HEK293 (cell line): Measurements from ENCODE around the gene ZNF48.
A peak's percentile ranks its signal among the peaks of the same experiment; 100 is the strongest.

Experiments
- CTCF ChIA-PET: fragments of 350-600 bp; formaldehyde crosslinking; extraction: SDS; loops from one replicate; lab custom pipeline; 2021; ENCODE audit warnings: antibody characterized with exemption; lab: Yijun Ruan, JAX
- POLR2A ChIA-PET: fragments of 300-600 bp; formaldehyde crosslinking; extraction: SDS; loops from one replicate; lab custom pipeline; 2020; ENCODE audit warnings: antibody characterized with exemption, inconsistent platforms; lab: Yijun Ruan, JAX
- H3K27ac ChIP-seq: fragments of 200-500 bp; sonication (Bioruptor generic); 2 replicates; pipeline ENCODE4 v1.5.1; 2014; ENCODE audit warnings: low read depth, low read length, control low read depth, inconsistent platforms; ENCODE audit errors: extremely low read depth
- H3K36me3 ChIP-seq, 2 experiments: fragments of 200-500 bp in 1 of 2; sonication (Bioruptor generic) in 1 of 2; 1 replicate in 1 of 2; 2 replicates in 1 of 2; pipeline ENCODE4 v1.5.1; 2014 to 2017; ENCODE audit warnings: inconsistent platforms in 2 of 2, low read length in 2 of 2; ENCODE audit not compliant: control insufficient read depth in 2 of 2, insufficient read depth in 1 of 2
- H3K4me1 ChIP-seq: fragments of 200-500 bp; sonication (Bioruptor generic); 2 replicates; pipeline ENCODE4 v1.5.1; 2014; ENCODE audit warnings: mild to moderate bottlenecking, low read length, inconsistent platforms; ENCODE audit not compliant: control insufficient read depth, insufficient read depth
- H3K4me3 ChIP-seq: 2 replicates; pipeline ENCODE4 v1.5.1; 2011; ENCODE audit warnings: low read depth, mild to moderate bottlenecking, control low read depth, low read length, moderate library complexity
- H3K9me3 ChIP-seq: fragments of 200-500 bp; sonication (Bioruptor generic); 2 replicates; pipeline ENCODE4 v1.5.1; 2014; ENCODE audit warnings: low read depth, low read length, inconsistent platforms; ENCODE audit not compliant: control insufficient read depth, insufficient read depth
- BCL11B ChIP-seq: fragments of 450-650 bp; formaldehyde crosslinking; IDR thresholded peaks from 2 replicates; pipeline ENCODE4 v1.5.1; 2016; ENCODE audit warnings: low read depth, missing biosample characterization, missing genetic modification characterization
- GLI4 ChIP-seq: fragments of 450-650 bp; formaldehyde crosslinking; IDR thresholded peaks from 2 replicates; pipeline ENCODE4 v1.5.1; 2016; ENCODE audit warnings: missing biosample characterization, missing genetic modification characterization
- GLIS1 ChIP-seq: fragments of 450-650 bp; formaldehyde crosslinking; IDR thresholded peaks from 2 replicates; pipeline ENCODE4 v1.5.1; 2016; ENCODE audit warnings: missing biosample characterization, missing genetic modification characterization
- GLIS2 ChIP-seq: fragments of 450-650 bp; formaldehyde crosslinking; IDR thresholded peaks from 2 replicates; pipeline ENCODE4 v1.5.1; 2016; ENCODE audit warnings: missing biosample characterization, missing genetic modification characterization
- HOXC10 ChIP-seq: sonication (generic); formaldehyde crosslinking; IDR thresholded peaks from 2 replicates; pipeline ENCODE4 v1.8.1; 2023; ENCODE audit warnings: mild to moderate bottlenecking, missing genetic modification reagents
- IKZF3 ChIP-seq: fragments of 450-650 bp; IDR thresholded peaks from 2 replicates; pipeline ENCODE4 v1.5.0; 2018; ENCODE audit warnings: missing biosample characterization, mild to moderate bottlenecking, missing genetic modification characterization, moderate library complexity
- KLF8 ChIP-seq: fragments of 450-650 bp; formaldehyde crosslinking; IDR thresholded peaks from 2 replicates; pipeline ENCODE4 v1.5.1; 2016; ENCODE audit warnings: missing biosample characterization, missing genetic modification characterization
- SP2 ChIP-seq: fragments of 450-650 bp; formaldehyde crosslinking; IDR thresholded peaks from 2 replicates; pipeline ENCODE4 v1.5.1; 2016; ENCODE audit warnings: missing biosample characterization, missing genetic modification characterization
- TRIM28 ChIP-seq: IDR thresholded peaks from 2 replicates; pipeline ENCODE4 v1.6.1; 2011; ENCODE audit warnings: low read length, control low read depth, borderline replicate concordance
- ZBTB20 ChIP-seq: fragments of 450-650 bp; formaldehyde crosslinking; IDR thresholded peaks from 2 replicates; pipeline ENCODE4 v1.5.1; 2016; ENCODE audit warnings: missing biosample characterization, missing genetic modification characterization
- ZBTB21 ChIP-seq: fragments of 450-650 bp; formaldehyde crosslinking; IDR thresholded peaks from 2 replicates; pipeline ENCODE4 v1.5.1; 2017; ENCODE audit warnings: missing biosample characterization, missing genetic modification characterization
- ZBTB7A ChIP-seq: fragments of 450-650 bp; formaldehyde crosslinking; IDR thresholded peaks from 2 replicates; pipeline ENCODE4 v1.5.1; 2016; ENCODE audit warnings: low read depth, missing biosample characterization, missing genetic modification characterization
- ZBTB8A ChIP-seq: fragments of 450-650 bp; formaldehyde crosslinking; IDR thresholded peaks from 2 replicates; pipeline ENCODE4 v1.5.1; 2016; ENCODE audit warnings: missing biosample characterization, missing genetic modification characterization
- ZIC2 ChIP-seq: fragments of 450-650 bp; formaldehyde crosslinking; IDR thresholded peaks from 2 replicates; pipeline ENCODE4 v1.5.1; 2016; ENCODE audit warnings: missing biosample characterization, missing genetic modification characterization
- ZNF10 ChIP-seq: fragments of 450-650 bp; formaldehyde crosslinking; IDR thresholded peaks from 2 replicates; pipeline ENCODE4 v1.5.1; 2017; ENCODE audit warnings: missing biosample characterization, missing genetic modification characterization
- ZNF140 ChIP-seq: fragments of 450-650 bp; formaldehyde crosslinking; IDR thresholded peaks from 2 replicates; pipeline ENCODE4 v1.5.1; 2016; ENCODE audit warnings: missing biosample characterization, missing genetic modification characterization
- ZNF19 ChIP-seq: fragments of 450-650 bp; formaldehyde crosslinking; IDR thresholded peaks from 2 replicates; pipeline ENCODE4; 2016; ENCODE audit warnings: missing biosample characterization, missing genetic modification characterization, low read depth
- ZNF2 ChIP-seq: fragments of 450-650 bp; formaldehyde crosslinking; IDR thresholded peaks from 2 replicates; pipeline ENCODE4 v1.5.1; 2016; ENCODE audit warnings: missing biosample characterization, missing genetic modification characterization
- ZNF37A ChIP-seq: fragments of 450-650 bp; IDR thresholded peaks from 2 replicates; pipeline ENCODE4 v1.5.1; 2018; ENCODE audit warnings: missing biosample characterization, missing genetic modification characterization
- ZNF404 ChIP-seq: fragments of 450-650 bp; formaldehyde crosslinking; IDR thresholded peaks from 2 replicates; pipeline ENCODE4 v1.5.1; 2017; ENCODE audit warnings: missing biosample characterization, missing genetic modification characterization
- ZNF571 ChIP-seq: fragments of 450-650 bp; formaldehyde crosslinking; IDR thresholded peaks from 2 replicates; pipeline ENCODE4 v1.5.0; 2017; ENCODE audit warnings: missing biosample characterization, missing genetic modification characterization
- ZNF623 ChIP-seq: fragments of 450-650 bp; formaldehyde crosslinking; IDR thresholded peaks from 2 replicates; pipeline ENCODE4 v1.5.1; 2016; ENCODE audit warnings: missing biosample characterization, missing genetic modification characterization
- ZNF76 ChIP-seq: fragments of 450-650 bp; formaldehyde crosslinking; IDR thresholded peaks from 2 replicates; pipeline ENCODE4; 2016; ENCODE audit warnings: low read depth, missing biosample characterization, missing genetic modification characterization, borderline replicate concordance
- ZNF776 ChIP-seq: fragments of 450-650 bp; formaldehyde crosslinking; IDR thresholded peaks from 2 replicates; pipeline ENCODE4 v1.5.0; 2017; ENCODE audit warnings: missing biosample characterization, missing genetic modification characterization, borderline replicate concordance
- TF ChIP-seq, protein P1 (sequence below): fragments of 450-650 bp; formaldehyde crosslinking; conservative IDR thresholded peaks from 2 replicates; pipeline ENCODE4 v1.5.1; 2016; ENCODE audit warnings: low read depth, missing biosample characterization, missing genetic modification characterization
- TF ChIP-seq, protein P2 (sequence below): fragments of 450-650 bp; formaldehyde crosslinking; IDR thresholded peaks from 2 replicates; pipeline ENCODE4 v1.5.1; 2016; ENCODE audit warnings: missing biosample characterization, missing genetic modification characterization
- TF ChIP-seq, protein P3 (sequence below): fragments of 450-650 bp; formaldehyde crosslinking; IDR thresholded peaks from 2 replicates; pipeline ENCODE4 v1.5.1; 2016; ENCODE audit warnings: missing biosample characterization, missing genetic modification characterization

ZNF48 gene

DNA sequence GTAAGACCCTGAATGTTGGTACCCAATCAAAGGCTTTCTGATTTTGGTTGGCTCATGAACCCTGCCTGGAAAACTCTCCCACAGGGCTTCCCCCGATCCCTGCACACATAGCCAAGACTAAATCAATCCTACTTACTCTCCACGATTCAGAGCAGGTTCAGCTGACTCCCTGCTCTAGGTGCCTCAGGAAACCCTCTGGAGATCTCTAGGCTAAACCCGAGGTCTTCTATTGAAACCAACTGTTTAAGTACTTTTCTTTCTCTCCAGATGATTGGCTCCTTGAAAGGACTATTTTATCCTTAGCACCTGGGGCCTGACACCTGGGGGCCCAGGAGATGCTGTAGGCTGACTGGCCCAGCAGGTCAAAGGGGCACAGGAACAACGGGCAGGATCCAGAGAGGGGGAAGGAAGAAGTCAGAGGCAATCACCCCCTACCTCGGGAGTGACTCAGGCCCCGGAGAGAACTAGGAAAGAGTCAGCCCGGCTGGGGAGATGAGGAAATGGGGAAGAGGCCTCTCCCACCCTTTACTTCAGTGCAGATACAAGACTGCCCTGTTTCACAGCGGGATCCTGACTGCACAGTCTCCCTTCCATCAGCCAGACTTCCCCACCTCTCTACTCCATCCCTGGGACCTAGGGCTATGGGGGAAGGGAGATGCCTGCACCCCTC lies 27.0 kb upstream of the ZNF48 start (continued):
- TF ChIP-seq ZIC2 (tag by site-specific recombination) = peak; percentile 72
- TF ChIP-seq, protein P1, sequence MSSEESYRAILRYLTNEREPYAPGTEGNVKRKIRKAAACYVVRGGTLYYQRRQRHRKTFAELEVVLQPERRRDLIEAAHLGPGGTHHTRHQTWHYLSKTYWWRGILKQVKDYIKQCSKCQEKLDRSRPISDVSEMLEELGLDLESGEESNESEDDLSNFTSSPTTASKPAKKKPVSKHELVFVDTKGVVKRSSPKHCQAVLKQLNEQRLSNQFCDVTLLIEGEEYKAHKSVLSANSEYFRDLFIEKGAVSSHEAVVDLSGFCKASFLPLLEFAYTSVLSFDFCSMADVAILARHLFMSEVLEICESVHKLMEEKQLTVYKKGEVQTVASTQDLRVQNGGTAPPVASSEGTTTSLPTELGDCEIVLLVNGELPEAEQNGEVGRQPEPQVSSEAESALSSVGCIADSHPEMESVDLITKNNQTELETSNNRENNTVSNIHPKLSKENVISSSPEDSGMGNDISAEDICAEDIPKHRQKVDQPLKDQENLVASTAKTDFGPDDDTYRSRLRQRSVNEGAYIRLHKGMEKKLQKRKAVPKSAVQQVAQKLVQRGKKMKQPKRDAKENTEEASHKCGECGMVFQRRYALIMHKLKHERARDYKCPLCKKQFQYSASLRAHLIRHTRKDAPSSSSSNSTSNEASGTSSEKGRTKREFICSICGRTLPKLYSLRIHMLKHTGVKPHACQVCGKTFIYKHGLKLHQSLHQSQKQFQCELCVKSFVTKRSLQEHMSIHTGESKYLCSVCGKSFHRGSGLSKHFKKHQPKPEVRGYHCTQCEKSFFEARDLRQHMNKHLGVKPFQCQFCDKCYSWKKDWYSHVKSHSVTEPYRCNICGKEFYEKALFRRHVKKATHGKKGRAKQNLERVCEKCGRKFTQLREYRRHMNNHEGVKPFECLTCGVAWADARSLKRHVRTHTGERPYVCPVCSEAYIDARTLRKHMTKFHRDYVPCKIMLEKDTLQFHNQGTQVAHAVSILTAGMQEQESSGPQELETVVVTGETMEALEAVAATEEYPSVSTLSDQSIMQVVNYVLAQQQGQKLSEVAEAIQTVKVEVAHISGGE (tag by site-specific recombination) = 0 out of 2 replicates have a peak, but pooled peaks have one; percentile 16
- TF ChIP-seq ZBTB20 (tag by site-specific recombination) = peak; percentile 52; the same call in 1 of the 2 replicates
- peak; percentile 22; the same call in 1 of the 2 replicates for TF ChIP-seq ZNF2 (tag by site-specific recombination)
- TF ChIP-seq GLIS1 = peak; percentile 88
- no peak for TF ChIP-seq BCL11B
- peak; percentile 63 for TF ChIP-seq IKZF3 (tag by site-specific recombination)
- TF ChIP-seq ZNF404 = no peak
- peak; percentile 56 for TF ChIP-seq GLIS2 (tag by site-specific recombination)
- peak; percentile 18; the same call in 1 of the 2 replicates for TF ChIP-seq TRIM28
- no peak for TF ChIP-seq ZNF19
- TF ChIP-seq ZNF10 (tag by site-specific recombination) = no peak
- no peak for TF ChIP-seq ZBTB21 (tag by site-specific recombination)

DNA sequence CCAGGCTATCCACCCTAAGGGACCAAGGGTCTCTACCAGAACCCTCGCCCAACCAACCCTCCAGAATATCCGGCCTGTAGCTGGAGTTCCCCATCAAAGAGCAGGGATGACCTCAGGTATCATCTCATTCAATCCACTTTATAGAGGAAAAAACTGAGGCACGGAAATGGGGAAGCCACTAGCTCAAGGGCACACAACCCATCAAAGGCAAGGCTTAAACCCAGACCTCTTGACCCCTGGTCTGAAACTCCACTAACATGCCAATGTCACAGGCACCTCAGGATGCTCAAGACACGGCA lies 26.5 kb upstream of the ZNF48 start:
- peak overlapping the region; percentile 78 for H3K27ac ChIP-seq
- CTCF ChIA-PET = interaction anchor here (0.7 to 1.6 kb wide), 8 partner anchors 8 to 326 kb away, joined by 3 to 7 read pairs (median 4); no protein-coding TSS in a partner anchor
- H3K4me3 ChIP-seq = peak overlapping the region; percentile 74
- no peaks in the 10 kb centered on the region for H3K9me3 ChIP-seq
- H3K4me1 ChIP-seq = peaks cover 7% of the 10 kb centered on the region
- POLR2A ChIA-PET = interaction anchor here (0.5 to 4.2 kb wide), 14 partner anchors 9 to 408 kb away, joined by 3 to 60 read pairs (median 4); partner anchors contain the start of genes ALDOA, CD2BP2, DCTPP1 and PRR14
- H3K36me3 ChIP-seq = peaks cover 8 to 36% of the 10 kb centered on the region in 2 experiments; a peak in 2 of 3 replicates
- TF ChIP-seq HOXC10 (CRISPR knock-in tag) = no peak
- no peak for TF ChIP-seq ZNF140 (tag by site-specific recombination)
- no peak for TF ChIP-seq ZNF571 (tag by site-specific recombination)
- TF ChIP-seq ZBTB20 (tag by site-specific recombination) = no peak; the same call in 1 of the 2 replicates
- 0 out of 2 replicates have a peak, but pooled peaks have one; percentile 15 for TF ChIP-seq ZBTB8A (tag by site-specific recombination)
- TF ChIP-seq GLI4 (tag by site-specific recombination) = no peak

DNA sequence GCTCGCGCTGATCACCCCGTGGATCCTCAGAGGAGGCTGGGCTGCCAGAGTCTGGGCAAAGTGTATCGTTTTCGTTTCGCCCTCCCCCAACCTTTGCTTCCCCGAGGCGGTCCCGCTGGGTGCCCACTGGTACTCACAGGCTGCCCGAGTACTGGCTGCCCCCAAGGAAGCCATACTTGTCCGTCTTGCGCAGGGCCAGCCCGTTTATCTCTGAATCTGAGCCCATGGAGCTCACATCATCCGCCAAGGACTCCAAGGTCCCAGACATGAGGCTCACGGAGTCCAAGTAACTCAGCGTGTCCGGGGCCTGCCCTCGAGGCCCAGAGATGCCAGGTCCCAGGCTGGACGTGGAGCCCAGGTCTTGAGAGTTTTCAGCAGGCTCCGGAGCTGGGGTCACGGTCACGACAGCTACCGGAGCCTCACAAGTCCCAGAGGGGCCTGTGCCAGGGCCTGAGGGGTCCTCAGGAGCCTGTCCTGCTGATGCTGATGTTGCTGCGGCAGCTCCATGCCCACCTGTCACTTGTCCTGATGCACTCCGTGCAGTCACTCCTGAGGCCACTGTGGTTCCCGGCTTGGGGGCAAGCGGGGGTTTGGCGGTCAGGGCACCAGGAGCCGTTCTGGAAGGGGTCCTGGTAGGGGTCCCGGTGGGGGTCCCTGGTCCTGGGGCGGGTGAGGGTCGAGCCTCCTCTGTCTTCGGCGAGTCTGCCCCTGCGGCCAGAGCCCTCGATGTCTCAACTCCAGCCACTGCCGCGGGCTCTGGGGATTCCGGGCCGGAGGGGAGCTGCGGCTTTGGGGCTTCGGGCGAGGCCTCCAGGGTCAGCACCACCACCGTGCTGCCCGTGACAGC lies 25.9 kb upstream of the ZNF48 start:
- Histone ChIP-seq H3K4me3 (peak overlapping the region; percentile 74), H3K9me3 (no peaks in the 10 kb centered on the region), H3K36me3 (peaks cover 6 to 31% of the 10 kb centered on the region in 2 experiments; a peak in 2 of 3 replicates), H3K4me1 (peaks cover 7% of the 10 kb centered on the region), H3K27ac (peak overlapping the region; percentile 78)
- ChIA-PET CTCF (interaction anchor here (0.7 to 1.6 kb wide), 9 partner anchors 8 to 327 kb away, joined by 3 to 7 read pairs (median 4); no protein-coding TSS in a partner anchor), POLR2A (interaction anchor here (0.5 to 4.2 kb wide), 14 partner anchors 9 to 409 kb away, joined by 3 to 60 read pairs (median 4); partner anchors contain the start of genes ALDOA, CD2BP2, DCTPP1 and PRR14)
- no peak for TF ChIP-seq SP2 (tag by site-specific recombination)
- TF ChIP-seq ZBTB7A (tag by site-specific recombination) = 0 out of 2 replicates have a peak, but pooled peaks have one; percentile 69
- TF ChIP-seq, protein P2, sequence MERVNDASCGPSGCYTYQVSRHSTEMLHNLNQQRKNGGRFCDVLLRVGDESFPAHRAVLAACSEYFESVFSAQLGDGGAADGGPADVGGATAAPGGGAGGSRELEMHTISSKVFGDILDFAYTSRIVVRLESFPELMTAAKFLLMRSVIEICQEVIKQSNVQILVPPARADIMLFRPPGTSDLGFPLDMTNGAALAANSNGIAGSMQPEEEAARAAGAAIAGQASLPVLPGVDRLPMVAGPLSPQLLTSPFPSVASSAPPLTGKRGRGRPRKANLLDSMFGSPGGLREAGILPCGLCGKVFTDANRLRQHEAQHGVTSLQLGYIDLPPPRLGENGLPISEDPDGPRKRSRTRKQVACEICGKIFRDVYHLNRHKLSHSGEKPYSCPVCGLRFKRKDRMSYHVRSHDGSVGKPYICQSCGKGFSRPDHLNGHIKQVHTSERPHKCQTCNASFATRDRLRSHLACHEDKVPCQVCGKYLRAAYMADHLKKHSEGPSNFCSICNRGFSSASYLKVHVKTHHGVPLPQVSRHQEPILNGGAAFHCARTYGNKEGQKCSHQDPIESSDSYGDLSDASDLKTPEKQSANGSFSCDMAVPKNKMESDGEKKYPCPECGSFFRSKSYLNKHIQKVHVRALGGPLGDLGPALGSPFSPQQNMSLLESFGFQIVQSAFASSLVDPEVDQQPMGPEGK (tag by site-specific recombination) = peak; percentile 44
- TF ChIP-seq ZNF37A (tag by site-specific recombination) = no peak
- peak; percentile 13; the same call in 1 of the 2 replicates for TF ChIP-seq ZNF76
- no peak for TF ChIP-seq KLF8
- TF ChIP-seq ZNF623 (tag by site-specific recombination) = no peak
- no peak for TF ChIP-seq ZNF776 (tag by site-specific recombination)
- TF ChIP-seq, protein P3, sequence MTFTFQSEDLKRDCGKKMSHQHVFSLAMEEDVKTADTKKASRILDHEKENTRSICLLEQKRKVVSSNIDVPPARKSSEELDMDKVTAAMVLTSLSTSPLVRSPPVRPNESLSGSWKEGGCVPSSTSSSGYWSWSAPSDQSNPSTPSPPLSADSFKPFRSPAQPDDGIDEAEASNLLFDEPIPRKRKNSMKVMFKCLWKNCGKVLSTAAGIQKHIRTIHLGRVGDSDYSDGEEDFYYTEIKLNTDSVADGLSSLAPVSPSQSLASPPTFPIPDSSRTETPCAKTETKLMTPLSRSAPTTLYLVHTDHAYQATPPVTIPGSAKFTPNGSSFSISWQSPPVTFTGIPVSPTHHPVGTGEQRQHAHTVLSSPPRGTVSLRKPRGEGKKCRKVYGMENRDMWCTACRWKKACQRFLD (tag by site-specific recombination) = no peak
